K562 treated with DMSO at 1 percent for 12 hours (cell line): ENCODE results near the gene WDR44. TPM values are rescaled to one million over a fixed set of nuclear protein-coding genes. Genes with fewer than 3 reads are reported as not detected.

ENCODE experiments used
- total RNA-seq: library from RNA; unstranded; fragments of 300-600 nt; gene quantifications from 2 replicates; pipeline ENCODE4 v1.2.3, GENCODE V29; 2022; ENCODE audit not compliant: insufficient read depth

The WDR44 gene
- 3.2 and 15.9 TPM in 2 replicates for total RNA-seq

DNA sequence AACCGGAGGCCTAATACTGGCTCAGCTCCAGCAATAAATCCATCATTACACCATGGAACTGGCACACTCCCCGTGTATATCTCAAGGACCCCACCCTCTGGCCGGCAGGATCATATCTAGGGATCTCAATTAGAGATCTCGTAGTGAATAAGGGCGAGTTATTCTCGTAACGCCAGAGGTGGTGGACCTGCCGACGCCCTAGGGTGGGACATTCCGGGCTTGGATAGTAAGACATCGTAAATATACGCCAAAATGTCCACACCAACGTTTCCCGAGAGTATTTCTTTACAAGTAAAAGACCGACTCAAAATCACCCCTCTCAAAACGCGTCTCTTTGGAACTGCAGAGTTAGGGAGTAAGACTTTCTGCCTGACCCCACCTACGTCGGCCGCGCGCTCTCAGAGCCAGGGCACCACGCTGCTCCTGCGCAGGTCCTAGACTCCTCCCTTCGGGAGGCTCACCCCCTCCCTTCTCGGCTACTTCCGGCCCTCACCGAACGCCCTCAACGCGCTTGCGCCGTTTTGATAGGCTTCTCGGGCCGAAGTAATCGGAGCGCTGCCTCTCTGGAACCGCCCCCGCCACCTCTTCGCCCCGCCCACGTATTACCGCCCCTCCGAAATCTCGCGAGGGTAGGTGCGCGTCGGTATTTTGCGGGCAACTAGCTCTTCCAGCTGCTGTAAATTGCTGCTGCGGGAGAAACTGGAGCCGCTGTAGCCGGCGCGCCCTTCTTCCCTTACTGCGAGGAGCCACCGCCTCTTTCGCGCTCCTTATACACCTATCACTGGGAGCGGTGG lies at the start of gene WDR44:
WDR44 (plus strand) TSS at position 643 of the 794 bp plus-strand sequence. CDS start 398 bp downstream, outside the sequence.

DNA sequence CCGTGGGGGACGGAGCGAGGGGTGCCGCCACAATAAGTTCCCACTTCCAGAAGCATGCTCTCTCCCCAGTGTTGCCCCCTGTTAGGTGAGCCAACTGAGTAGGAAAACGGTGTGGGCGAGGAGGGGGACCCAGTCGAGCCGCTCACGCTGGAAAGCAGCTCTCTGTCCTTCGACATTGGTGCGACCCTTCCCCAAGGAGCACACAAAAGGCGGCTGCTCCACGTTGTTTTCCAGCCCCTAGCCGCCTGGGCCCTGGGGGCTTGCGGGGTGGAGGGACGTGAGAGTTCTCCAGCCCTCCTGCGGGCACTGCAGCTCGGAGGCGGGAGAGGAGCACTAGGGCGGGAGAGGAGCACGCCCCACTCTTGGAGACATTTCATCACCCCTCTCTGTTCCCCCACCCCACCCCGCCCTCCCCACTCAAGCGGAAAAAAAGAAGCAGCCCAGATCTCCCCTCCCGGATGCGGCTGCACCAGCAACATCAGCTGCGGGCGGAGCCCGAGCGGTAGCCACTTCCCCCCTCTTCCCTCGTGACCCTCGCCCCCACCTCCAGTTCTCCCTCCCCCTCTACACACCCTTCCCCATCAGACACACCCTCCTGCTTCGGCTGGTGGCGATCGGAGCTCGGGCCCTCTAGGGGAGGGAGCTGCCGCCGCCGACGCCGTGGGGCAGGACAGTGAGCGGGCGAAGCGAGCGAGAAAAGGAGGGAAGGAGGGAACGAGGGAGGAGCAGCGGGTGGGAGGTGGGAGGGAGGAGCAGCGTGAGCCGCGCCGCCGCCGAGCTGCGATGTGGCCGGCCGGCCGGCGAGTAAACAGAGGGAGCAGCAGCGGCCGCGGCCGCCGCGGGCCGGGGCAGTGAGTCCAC lies 149.4 kb downstream of the WDR44 start, which contains the start of gene DOCK11:
DOCK11 (plus strand) TSS at position 755 of the 861 bp plus-strand sequence. CDS start 157 bp downstream, outside the sequence.

Other genes starting within 250 kb of the WDR44 start
- gene KLHL13, start 229.3 kb upstream of the WDR44 start, total RNA-seq, result 1.2 and 2.6 TPM in 2 replicates
- 12.3 and 36.8 TPM in 2 replicates for gene DOCK11, start 149.7 kb downstream of the WDR44 start, total RNA-seq